ENCODE measurements around the gene KLHL22. TPM values are rescaled to one million over a fixed set of nuclear protein-coding genes. Genes with fewer than 3 reads are reported as not detected.

The KLHL22 gene
- total RNA-seq, 4 donors from 2014 or later: 38.0 to 76.9 (median 61.0) TPM

- Histone ChIP-seq H3K4me3 (replicated peaks in 1 of 3) (no peak overlapping the region), H3K27me3 (no peaks in the 10 kb centered on the region), H3K27ac (no peak overlapping the region), H3K4me1 (no peaks in the 10 kb centered on the region), H3K36me3 (peaks cover 12 to 18% of the 10 kb centered on the region in 2 donors), H3K9me3 (no peaks in the 10 kb centered on the region)
- intact Hi-C loops (cut with DNase I): no loop called here
- TF ChIP-seq POLR2A (IDR thresholded peaks at IDR 0.05) (no peak), CTCF (IDR thresholded peaks at IDR 0.05) (no peak)
- no peak for DNase-seq
- 95 to 96% methylated on average over 4 of the region's 4 CpGs for WGBS, 2 donors
Observed at GRCh38 chr22:20408891-20409290, 86.7 kb downstream of the KLHL22 start.

DNA sequence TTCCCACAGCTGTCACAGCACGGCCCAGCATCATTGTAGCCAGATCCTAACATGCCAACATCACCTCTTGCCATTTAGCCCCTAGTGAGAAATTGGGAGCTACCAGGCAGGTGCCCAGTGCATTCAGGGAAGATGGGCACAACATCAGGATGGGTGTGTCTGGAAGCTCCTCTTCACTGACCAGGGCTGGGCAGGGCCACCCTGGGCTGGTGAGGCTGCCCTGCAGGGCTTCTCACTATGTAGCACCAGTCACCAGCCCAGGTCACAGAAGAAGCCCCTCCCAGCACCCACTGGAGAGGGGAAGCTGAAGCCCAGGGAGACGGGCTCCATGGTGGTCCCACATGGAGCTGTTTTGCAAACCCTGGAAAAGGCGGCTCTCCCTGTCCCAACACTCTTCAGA, 87.8 kb downstream of the KLHL22 start:
- peaks cover 12 to 18% of the 10 kb centered on the region in 2 donors for H3K36me3 ChIP-seq
- no peak overlapping the region for H3K4me3 ChIP-seq (replicated peaks in 1 of 3)
- DNase-seq: no peak
- H3K9me3 ChIP-seq: no peaks in the 10 kb centered on the region
- intact Hi-C loops (cut with DNase I): no loop called here
- no peaks in the 10 kb centered on the region for H3K27me3 ChIP-seq
- no peak overlapping the region for H3K27ac ChIP-seq
- TF ChIP-seq POLR2A (IDR thresholded peaks at IDR 0.05): no peak
- TF ChIP-seq CTCF (IDR thresholded peaks at IDR 0.05): no peak
- 92 to 93% methylated on average over 3 of the region's 3 CpGs for WGBS, 2 donors
- no peaks in the 10 kb centered on the region for H3K4me1 ChIP-seq

GRCh38 chr22:20406686-20407408, 88.7 kb downstream of the KLHL22 start:
- 81 to 98% methylated on average over 9 to 12 of the region's 13 CpGs for WGBS, 2 donors
- Histone ChIP-seq H3K36me3 (peaks cover 12 to 18% of the 10 kb centered on the region in 2 donors), H3K4me3 (replicated peaks in 1 of 3) (no peak overlapping the region), H3K9me3 (no peaks in the 10 kb centered on the region), H3K27me3 (no peaks in the 10 kb centered on the region), H3K27ac (no peak overlapping the region), H3K4me1 (no peaks in the 10 kb centered on the region)
- intact Hi-C loops (cut with DNase I): no loop called here
- DNase-seq: no peak
- TF ChIP-seq CTCF (IDR thresholded peaks at IDR 0.05) (no peak), POLR2A (IDR thresholded peaks at IDR 0.05) (no peak)

DNA sequence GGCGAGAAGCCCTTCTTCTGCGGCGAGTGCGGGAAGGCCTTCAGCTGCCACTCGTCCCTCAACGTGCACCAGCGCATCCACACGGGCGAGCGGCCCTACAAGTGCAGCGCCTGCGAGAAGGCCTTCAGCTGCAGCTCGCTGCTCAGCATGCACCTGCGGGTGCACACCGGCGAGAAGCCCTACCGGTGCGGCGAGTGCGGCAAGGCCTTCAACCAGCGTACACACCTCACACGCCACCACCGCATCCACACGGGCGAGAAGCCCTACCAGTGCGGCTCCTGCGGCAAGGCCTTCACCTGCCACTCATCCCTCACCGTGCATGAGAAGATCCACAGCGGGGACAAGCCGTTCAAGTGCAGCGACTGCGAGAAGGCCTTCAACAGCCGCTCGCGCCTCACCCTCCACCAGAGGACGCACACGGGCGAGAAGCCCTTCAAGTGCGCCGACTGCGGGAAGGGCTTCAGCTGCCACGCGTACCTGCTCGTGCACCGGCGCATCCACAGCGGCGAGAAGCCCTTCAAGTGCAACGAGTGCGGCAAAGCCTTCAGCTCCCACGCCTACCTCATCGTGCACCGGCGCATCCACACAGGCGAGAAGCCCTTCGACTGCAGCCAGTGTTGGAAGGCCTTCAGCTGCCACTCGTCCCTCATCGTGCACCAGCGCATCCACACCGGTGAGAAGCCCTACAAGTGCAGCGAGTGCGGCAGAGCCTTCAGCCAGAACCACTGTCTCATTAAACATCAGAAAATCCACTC, 89.5 kb downstream of the KLHL22 start:
- no peak for DNase-seq
- peaks cover 12 to 18% of the 10 kb centered on the region in 2 donors for H3K36me3 ChIP-seq
- intact Hi-C loops (cut with DNase I): no loop called here
- no peaks in the 10 kb centered on the region for H3K9me3 ChIP-seq
- no peak for TF ChIP-seq CTCF (IDR thresholded peaks at IDR 0.05)
- no peak for TF ChIP-seq POLR2A (IDR thresholded peaks at IDR 0.05)
- H3K4me1 ChIP-seq: peaks cover 2 to 5% of the 10 kb centered on the region in 2 donors
- H3K27me3 ChIP-seq: no peaks in the 10 kb centered on the region
- WGBS, 2 donors: 90 to 95% methylated on average over 29 to 56 of the region's 62 CpGs
- H3K4me3 ChIP-seq (replicated peaks in 1 of 3): no peak overlapping the region
- no peak overlapping the region for H3K27ac ChIP-seq
